ENCODE measurements around the gene UGP2.

The UGP2 gene

DNA sequence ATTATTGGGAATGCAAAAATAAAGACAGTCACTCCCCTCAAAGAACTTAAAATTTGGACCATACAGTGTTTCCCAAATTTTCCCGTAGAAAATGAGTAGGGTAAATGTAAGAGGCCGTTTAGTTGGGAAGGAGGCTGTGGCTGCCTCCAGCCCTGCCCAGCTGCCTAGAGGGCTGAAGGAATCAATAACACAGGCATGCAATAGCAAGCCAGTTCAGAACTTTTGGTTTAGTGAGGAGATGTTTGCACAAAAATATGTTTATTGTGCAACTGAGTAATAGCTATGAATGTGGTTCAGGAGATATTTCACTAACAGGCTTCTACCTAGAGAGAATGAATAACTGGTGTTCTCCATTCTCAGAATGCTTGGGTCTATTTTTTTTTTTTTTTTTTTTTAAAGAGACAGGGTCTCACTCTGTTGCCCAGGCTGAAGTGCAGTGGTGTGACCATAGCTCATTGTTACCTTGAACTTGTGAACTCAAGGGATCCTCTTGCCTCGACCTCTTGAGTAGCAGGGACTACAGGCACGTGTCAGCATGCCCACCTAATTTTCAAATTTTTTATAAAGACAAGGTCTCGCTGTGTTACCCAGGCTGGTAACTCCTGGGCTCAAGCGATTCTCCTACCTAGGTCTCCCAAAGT is 23.6 kb downstream of the UGP2 start:
- no peak for DNase-seq (ENCODE audit: low read depth)

DNA sequence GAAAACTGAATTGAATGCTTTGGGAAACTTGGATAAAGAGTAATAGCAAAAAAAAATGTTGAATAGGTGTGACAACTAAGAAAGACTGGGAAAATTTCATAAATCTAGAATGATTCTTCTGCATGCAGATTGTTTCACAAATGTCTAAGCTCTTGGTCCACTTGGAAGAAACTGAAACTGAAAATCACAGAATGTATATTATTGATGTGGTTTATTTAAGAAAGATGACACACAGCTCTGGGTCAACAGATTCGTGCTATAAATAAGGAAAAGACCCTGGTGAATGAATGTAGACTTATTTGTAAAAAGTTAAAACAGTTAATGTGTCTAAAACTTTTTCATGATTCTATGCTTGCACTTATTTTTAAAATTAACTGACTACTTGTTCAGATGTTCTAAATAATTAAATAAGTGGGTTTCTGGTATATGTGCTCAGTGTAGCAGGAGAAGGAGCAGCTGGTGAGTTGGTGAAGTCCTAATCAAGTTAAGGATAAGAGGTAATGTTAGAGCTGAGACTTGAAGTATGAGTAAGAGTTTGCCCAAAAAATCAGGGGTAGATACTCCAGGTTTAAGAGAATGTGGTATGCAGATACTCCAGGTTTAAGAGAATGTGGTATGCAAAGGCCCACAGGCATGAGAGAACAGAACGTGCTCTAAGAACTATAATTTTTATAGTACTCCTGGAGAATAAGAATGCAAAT is 24.5 kb downstream of the UGP2 start:
- DNase-seq (ENCODE audit: low read depth): no peak

DNA sequence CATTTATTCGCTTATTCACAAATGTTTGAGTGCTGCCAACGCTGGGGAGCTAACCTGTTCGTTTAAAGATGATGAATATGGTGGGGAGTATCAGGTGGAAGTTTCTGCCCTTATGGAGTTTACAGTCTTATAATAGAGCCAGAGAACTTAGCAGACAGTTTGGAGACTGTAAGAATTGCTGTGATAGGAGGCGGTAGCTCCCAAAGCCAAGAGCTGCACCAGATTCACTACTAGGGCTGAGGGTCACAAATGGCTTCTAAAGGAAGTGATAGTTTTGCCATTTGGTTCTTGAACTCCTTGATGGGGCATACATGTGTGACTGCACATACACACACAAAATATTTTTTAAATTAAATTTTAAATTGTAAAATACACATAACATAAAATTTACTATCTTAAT is 29.0 kb downstream of the UGP2 start:
- DNase-seq (ENCODE audit: low read depth): no peak

DNA sequence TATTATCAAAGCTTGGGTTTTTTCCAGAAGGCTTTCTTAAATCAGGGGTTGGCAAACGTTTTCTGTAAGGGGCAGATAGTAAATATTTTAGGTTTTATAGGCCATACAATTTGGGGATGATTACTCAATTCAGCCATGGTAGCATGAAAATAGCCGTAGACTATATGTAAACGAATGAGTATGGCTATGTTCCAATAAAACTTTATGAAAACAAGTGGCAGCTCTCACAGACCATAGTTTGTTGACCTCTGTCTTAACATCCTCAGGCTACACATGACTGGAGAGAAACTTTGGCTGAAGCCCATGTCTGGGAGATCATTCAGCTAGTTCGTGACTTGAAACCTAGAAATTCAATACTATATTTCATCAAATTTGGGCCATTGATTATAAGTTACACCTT is 30.2 kb downstream of the UGP2 start:
- DNase-seq (ENCODE audit: low read depth): no peak

DNA sequence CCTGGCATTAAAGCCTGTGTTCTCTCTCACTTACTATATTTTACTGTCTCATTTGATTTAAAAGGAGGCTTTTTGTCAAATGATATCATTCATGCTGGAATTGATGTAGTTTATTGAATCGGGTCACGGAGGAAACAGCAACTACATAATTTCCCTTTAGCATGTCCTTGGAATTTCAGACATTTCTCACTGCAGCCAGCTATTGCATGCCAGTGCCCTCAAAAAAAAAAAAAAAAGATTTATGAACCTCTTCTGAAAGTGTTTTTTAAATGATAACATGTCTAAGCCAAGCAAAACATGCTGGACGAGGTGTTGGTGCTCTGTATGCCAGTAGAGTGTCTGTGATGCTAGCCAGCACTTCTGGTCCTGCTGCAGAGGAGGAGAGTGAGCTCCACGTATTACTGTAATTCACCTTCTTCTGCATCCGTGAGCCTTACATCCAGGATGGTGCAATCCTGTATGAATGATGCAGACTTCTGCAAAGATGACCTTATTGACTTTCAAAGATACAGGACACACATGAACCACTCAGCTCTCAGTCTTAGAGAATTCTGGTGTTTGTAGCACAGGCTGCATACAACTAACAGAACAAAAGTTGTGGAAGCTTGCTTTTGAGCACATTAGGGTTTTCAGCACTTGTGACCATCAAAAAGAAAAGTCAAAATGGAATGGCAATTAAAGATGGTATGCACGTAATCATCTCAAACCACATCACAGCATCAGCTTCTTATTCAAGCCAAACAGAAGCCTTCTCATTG is 31.1 kb downstream of the UGP2 start:
- no peak for DNase-seq (ENCODE audit: low read depth)

DNA sequence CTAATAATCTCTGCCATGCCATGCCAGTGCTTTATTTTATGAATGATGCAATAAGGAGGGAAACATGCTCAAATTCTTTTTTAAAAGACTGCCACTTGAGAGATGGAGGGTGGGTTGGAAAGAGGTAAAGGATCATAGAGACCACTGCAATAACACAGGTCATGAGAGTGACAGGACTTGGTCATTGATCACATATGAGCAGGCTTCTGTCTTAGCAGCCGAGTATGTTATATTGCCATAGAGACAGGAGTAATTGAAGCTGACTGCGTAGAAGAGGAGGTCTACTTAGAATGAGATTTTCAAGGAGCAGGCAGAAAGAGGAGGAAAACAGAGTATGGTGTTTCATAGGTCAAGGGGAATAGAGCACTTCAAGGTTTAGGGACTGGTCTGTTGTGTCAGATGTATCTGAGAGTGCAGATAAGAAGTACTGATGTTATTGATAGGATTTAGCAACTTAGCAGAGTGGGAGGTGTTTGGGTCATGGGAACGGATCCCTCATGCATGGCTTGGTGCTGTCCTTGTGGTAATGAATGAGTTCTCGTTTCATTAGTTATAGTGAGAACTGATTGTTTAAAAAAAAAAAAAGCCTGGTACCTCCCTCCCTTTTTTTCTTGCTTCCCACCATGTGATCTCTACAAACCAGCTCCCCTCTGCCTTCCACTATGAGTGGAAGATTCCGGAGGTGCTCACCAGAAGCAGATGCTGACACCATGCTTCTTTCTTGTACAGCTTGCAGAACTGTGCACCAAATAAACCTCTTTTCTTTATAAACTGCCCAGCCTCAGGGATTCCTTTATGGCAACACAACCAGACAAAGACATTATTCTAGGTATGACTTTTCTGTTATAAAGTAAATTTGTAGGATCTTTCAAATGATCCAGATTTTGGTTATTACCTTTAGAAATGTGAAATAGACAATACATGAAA is 32.8 kb downstream of the UGP2 start:
- DNase-seq (ENCODE audit: low read depth): no peak

DNA sequence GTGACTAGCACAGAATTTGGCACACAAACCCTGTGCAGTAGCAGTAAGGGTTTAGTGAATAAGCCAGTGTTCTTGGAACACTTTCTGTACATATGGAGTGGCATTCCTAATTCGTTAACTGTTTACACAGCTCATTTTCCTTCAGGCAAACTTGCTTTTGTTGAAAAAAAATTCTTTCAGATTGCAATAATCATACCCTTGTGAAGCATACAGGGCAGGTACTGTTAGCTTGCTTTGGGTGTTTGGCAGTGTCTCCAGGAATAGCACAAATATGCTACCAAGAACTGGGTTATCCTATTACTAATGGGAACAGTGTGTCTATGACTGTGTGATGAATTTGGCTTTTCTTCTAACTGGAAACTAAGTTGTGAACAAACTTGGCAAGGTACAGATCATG is 33.4 kb downstream of the UGP2 start:
- DNase-seq (ENCODE audit: low read depth): no peak

DNA sequence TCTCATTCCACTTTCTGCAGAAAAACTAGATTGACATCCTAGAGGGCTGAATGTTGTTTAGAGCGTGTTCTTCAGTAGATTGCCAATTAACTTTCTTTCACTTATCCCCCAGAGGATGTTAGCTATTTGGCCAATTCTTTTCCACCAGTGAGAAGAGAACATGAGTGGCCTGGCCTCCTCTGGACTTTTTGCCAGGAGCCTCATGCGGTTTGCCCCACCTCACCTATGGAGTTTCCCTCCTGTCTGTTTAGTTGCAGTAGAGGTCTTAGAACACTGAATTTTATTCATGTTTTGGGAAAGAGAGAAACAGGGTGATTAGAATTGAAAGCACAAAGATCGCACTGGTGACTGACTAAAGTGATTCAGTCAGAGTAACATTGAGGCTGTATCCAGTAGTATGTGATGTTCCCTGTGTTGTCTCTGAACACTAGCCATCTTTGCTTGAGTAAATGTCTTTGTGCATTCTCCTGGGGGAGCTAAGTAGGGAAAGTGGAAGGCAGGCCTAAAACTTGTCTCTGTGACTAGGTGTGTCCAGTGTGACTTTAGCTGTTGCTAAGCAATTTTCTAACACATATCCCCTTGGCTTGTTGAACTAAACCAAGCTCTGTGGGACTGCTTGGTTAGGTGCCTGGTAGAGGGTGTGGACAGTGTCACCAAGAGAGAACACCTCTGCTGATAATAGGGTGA is 34.0 kb downstream of the UGP2 start:
- DNase-seq (ENCODE audit: low read depth): no peak

DNA sequence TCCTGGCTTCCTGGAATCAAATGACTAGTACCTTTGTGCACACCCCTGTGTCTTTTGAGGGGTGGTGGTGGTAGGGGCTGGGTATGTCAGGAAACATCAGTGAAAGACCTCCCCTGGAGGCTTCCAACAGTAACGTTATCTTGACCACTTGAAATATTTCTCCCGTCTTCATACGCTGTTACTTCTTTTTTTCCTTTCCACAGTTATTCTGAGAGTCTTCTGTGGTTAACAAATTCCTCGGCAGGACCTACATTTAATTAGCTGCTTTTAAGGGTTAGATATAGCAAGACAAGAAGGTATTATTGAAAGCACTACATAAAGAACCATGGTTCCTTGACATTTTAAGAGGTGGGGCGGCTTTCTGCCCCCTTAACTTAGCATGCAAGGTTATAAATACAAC is 34.6 kb downstream of the UGP2 start:
- DNase-seq (ENCODE audit: low read depth): no peak

DNA sequence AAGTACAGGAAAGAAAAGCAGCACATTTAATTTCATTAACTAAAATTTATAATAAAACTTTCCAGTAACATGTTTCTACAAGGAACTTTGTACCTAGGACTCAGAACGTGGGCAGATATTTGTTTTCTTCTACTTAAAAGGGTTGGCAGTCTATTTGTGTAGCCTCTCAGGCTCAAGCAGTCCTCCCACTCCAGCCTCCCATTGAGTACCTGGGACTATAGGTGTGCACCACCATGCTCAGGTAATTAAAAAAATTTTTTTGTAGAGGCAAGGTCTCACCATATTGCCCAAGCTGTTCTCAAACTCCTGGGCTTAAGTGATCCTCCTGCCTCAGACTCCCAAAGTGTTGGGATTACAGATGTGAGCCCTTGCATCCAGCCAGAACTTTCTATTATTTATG is 36.8 kb downstream of the UGP2 start:
- DNase-seq (ENCODE audit: low read depth): no peak

DNA sequence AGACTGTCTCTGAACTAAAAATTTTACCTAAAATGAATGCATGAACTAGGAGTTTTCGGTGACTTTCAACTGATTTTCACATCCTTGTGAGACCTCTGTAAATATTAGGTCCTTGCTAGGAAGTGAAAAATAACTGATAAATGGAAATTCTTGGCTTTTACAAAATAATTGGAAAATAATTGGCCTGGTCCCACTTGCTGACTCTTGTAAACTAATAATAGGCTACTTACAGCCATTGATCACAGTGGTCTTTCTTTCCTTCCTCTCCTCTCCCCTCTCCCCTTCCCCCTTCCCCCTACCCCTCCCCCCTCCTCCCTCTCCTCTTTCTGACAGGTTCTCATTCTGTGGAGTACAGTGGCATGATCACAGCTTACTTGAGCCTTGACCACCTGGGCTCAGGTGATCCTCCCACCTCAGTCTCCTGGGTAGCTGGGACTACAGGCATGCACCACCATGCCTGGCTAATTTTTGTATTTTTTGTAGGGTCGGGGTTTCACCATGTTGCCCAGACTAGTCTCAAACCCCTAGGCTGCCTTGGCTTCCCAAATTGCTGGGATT is 38.3 kb downstream of the UGP2 start:
- DNase-seq (ENCODE audit: low read depth): no peak

DNA sequence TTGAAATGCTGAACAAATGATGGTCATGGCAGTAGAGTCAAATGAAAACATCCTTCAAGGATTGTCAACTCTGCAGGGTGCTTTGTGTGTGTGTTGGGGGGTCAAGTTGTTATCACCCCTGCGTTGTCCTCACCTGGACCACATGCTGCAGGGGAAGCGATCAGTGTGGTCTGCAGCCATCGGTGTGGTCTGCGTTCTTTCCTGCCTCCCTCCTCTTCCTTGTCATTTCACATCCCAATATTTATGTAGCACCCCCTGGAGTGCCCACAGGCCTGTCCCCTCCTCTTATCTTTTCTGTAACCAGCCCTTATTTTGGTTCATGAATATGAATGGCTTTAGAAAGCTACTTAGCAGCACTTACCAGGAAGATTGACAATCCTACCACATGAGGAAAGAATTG is 38.9 kb downstream of the UGP2 start:
- DNase-seq (ENCODE audit: low read depth): no peak

DNA sequence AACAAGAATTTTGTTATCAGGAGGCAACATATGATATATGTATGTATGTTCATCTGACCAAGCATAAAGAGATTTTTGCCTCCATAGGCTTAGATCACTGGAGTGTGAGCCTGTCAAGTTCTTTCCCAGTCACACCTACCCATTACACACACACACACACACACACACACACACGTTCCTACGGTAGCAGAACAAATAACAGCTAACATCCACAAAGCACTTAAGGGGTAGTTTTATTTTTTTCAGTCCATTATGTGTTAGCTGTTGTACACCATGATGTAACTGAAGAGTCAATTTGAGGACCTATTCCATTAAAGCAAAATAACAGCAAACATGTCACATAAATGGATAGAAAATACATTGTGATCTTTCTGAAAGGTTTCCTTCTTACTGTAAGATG is 39.5 kb downstream of the UGP2 start:
- DNase-seq (ENCODE audit: low read depth): no peak

DNA sequence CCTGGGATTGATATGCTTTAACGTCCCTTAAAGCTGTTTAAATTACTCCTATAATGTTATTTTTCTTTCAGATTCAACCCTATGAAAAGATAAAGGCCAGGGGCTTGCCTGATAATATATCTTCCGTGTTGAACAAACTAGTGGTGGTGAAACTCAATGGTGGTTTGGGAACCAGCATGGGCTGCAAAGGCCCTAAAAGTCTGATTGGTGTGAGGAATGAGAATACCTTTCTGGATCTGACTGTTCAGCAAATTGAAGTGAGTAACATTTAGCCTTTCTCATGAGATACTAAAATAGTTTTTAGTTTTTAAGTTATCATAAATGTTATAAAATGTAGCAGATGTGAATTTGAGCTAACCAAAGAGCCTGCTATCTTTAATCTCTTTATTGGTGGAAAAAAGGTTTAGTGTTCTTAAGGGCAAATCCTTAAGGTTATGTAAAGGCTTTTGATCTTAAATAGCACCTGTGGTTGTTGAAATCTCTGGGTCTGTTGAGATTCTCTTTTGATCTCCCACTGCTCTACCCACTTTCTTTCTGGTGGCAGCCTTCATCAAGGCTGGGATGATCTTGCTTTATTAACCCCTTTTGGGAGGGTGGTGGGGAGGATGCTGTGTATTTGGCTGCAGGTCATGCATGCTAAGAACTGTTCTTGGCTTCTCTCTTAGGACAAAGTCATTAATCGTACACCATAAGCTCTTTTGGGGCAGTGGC is 40.9 kb downstream of the UGP2 start:
- DNase-seq (ENCODE audit: low read depth): no peak

DNA sequence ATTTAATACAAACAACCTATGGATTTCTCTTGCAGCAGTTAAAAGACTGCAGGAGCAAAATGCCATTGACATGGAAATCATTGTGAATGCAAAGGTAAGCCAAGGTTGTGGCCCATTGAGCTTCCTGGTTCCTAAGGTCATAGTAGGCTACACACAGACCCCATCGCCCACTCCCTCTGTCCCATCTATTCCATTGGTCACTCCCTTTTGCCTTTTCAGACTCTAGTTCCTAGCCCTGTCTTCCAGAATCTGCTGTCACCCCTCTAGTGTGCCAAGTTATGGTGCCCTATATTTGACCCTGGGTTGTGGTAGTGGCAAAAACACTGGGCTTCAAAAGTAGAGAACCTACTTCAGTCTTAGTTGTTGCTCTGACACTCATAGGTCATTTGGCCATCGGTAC is 44.7 kb downstream of the UGP2 start:
- DNase-seq (ENCODE audit: low read depth): no peak

DNA sequence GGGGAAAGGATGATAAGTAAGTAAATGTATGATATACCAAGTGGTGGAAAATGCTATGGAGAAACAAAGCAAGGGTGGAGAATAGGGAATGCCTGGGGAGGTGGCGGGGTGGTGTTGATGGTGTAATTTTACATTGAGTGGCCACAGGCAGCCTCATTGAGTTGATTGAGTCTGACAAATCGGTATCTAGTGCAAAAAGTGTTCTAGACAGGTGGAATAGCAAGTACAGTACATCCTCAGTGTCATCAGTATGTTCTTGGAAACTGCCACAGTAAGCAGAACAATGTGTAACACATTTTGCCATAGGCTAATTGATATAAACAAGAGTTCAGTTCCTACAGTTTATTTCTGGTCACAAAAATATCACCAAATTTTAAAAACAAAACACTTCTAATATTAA is 46.4 kb downstream of the UGP2 start:
- DNase-seq (ENCODE audit: low read depth): no peak

DNA sequence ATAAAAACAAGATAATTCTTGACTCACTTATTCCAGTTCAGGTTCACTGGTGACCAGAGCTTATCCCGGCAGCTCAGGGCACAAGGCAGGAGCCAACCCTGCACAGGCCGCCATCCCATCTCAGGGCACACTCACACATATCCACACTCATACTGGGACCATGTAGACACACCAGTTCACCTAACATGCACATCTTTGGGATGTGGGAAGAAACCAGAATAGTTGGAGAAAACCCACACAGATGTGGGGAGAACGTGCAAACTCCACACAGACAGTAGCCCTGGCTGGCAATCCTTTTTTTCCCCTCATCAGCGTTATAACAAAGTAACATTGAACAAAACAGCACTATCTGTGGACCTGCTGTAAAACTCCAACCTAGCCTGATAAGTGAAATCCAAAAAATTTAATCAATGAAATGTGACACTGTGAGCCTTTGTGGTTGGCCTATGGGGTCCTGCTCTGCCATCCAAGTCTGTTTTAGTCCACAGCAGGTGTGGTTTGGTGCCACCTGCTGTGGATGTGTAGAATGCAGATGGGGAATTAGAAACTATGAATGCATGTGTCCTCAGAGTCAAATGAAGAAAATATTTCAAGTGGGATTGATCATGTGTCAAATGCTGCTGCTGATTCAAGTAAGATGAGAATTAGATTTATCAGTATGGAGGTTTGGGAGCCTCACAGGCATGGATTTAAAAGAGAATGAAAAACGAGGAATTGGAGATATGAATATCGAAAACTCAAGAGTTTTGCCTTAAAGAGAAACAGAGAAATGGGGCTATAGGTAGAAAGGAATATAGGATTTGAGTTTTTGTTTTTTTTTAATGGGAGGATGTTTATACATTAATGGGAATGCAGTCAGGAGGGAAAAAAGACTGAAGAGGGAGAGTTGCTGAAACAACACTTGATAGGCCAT is 47.0 kb downstream of the UGP2 start:
- no peak for DNase-seq (ENCODE audit: low read depth)

DNA sequence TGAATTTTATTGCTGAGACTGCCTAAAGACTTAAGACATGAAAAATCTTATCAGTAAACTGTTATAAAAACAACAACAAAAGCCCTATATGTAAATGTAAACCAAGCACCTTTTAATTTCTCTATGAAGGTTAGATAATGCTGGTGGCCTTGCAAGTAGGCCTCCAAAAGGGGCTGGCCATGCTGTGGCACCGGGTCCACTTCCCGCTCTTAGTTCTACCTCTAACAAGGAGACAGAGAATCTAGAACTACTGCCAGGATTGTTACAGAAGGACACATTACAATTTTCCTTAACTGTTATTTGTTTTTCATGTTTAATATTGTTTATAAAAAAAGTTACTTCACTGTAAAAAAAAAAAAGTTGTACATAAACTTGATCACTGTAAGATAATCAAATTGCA is 49.0 kb downstream of the UGP2 start:
- no peak for DNase-seq (ENCODE audit: low read depth)

DNA sequence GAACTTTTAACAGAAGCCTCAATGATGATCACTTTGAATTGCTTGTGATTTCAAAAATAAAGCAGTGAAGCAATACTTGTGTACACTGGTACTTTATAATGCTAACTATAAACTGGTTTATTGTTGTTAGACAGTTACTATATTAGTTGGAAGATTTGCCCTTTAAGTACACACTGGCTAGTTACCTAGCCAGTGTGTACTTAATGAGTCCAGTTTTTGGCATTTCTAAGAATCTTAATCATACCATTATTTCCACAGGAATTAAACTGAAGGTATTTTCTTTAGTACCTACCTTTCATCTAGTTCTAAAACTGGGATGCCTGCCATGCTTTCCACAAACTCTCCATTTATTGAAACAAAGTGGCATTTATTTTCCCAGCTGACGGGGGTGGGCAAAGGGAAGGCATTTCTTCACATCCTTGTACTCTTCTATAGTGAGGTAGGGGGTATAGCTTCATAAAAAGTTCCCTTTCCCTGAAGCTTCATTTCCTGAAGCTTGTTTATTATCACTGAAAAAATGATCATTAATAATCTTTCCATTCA is 49.9 kb downstream of the UGP2 start:
- DNase-seq (ENCODE audit: low read depth): no peak

Data from HS-27A (cell line).